ENCODE results near the gene C6orf62.

The C6orf62 gene

GRCh38 chr6:24743265-24743943 is 24.4 kb upstream of the C6orf62 start:
- no peak overlapping the region for H3K23ac ChIP-seq (ENCODE audit: low read depth, low read length, poor library complexity)
- no peak overlapping the region for H2BK12ac ChIP-seq (ENCODE audit: low read length)
- no peak overlapping the region for H2AK5ac ChIP-seq (ENCODE audit: low read depth, low read length)
- H3K18ac ChIP-seq (ENCODE audit: low read length) = no peak overlapping the region
- H3K4ac ChIP-seq (ENCODE audit: low read length) = no peak overlapping the region
- no peak overlapping the region for H2BK15ac ChIP-seq (ENCODE audit: low read length)
- H2BK120ac ChIP-seq (ENCODE audit: low read depth, low read length) = no peak overlapping the region
- H3K27me3 ChIP-seq (ENCODE audit: control insufficient read depth in 3 of 3, insufficient read depth in 3 of 3, low read depth in 1 of 3, low read length in 3 of 3) = peaks cover 0 to 7% (median 0%) of the 10 kb centered on the region in 3 experiments
- no peak overlapping the region for H3K27ac ChIP-seq (replicated peaks; ENCODE audit: low read length)
- no peak for DNase-seq (ENCODE audit: low spot score)
- H3K4me1 ChIP-seq (ENCODE audit: control insufficient read depth in 2 of 2, insufficient read depth in 1 of 2, low read depth in 1 of 2, low read length in 2 of 2) = no peaks in the 10 kb centered on the region
- no peak overlapping the region for H3K4me2 ChIP-seq (ENCODE audit: insufficient read depth, low read length, poor library complexity, severe bottlenecking)
- WGBS, 2 donors (ENCODE audit: extremely low coverage in 2 of 2, insufficient read length in 2 of 2, insufficient replicate concordance in 1 of 2) = no CpG with 5 or more reads among the region's 2 CpGs
- no peaks in the 10 kb centered on the region for H3K36me3 ChIP-seq (replicated peaks in 1 of 2; ENCODE audit: control insufficient read depth in 2 of 2, insufficient read depth in 2 of 2, low read length in 2 of 2)
- H2AFZ ChIP-seq (ENCODE audit: low read length) = peak overlapping the region; percentile 74
- no peaks in the 10 kb centered on the region for H3K9me3 ChIP-seq (replicated peaks in 1 of 2; ENCODE audit: control insufficient read depth in 2 of 2, insufficient read depth in 1 of 2, low read depth in 1 of 2, low read length in 2 of 2)
- H3K14ac ChIP-seq (ENCODE audit: low read length) = no peak overlapping the region
- H4K91ac ChIP-seq (ENCODE audit: low read depth, low read length, poor library complexity) = no peak overlapping the region
- H2BK5ac ChIP-seq (ENCODE audit: low read length) = no peak overlapping the region
- no peaks in the 10 kb centered on the region for H3K79me1 ChIP-seq (ENCODE audit: low read depth, low read length)
- H3K4me3 ChIP-seq (ENCODE audit: low read length in 2 of 2) = no peak overlapping the region
- H4K8ac ChIP-seq (ENCODE audit: low read depth, low read length) = no peak overlapping the region
- no peak overlapping the region for H3K9ac ChIP-seq (ENCODE audit: low read depth, low read length, poor library complexity)

- Histone ChIP-seq H2AK5ac (ENCODE audit: low read depth, low read length) (no peak overlapping the region), H2BK12ac (ENCODE audit: low read length) (no peak overlapping the region), H4K91ac (ENCODE audit: low read depth, low read length, poor library complexity) (no peak overlapping the region), H3K14ac (ENCODE audit: low read length) (no peak overlapping the region), H3K4me2 (ENCODE audit: insufficient read depth, low read length, poor library complexity, severe bottlenecking) (no peak overlapping the region), H3K18ac (ENCODE audit: low read length) (no peak overlapping the region), H3K79me1 (ENCODE audit: low read depth, low read length) (no peaks in the 10 kb centered on the region), H4K8ac (ENCODE audit: low read depth, low read length) (peak overlapping the region; percentile 48), H3K36me3 (replicated peaks in 1 of 2; ENCODE audit: control insufficient read depth in 2 of 2, insufficient read depth in 2 of 2, low read length in 2 of 2) (no peaks in the 10 kb centered on the region), H3K9me3 (replicated peaks in 1 of 2; ENCODE audit: control insufficient read depth in 2 of 2, insufficient read depth in 1 of 2, low read depth in 1 of 2, low read length in 2 of 2) (no peaks in the 10 kb centered on the region), H3K9ac (ENCODE audit: low read depth, low read length, poor library complexity) (no peak overlapping the region), H3K27me3 (ENCODE audit: control insufficient read depth in 3 of 3, insufficient read depth in 3 of 3, low read depth in 1 of 3, low read length in 3 of 3) (peaks cover 0 to 7% (median 0%) of the 10 kb centered on the region in 3 experiments), H3K23ac (ENCODE audit: low read depth, low read length, poor library complexity) (no peak overlapping the region), H3K4me3 (ENCODE audit: low read length in 2 of 2) (no peak overlapping the region), H2AFZ (ENCODE audit: low read length) (no peak overlapping the region), H2BK5ac (ENCODE audit: low read length) (no peak overlapping the region), H3K27ac (replicated peaks; ENCODE audit: low read length) (no peak overlapping the region), H2BK15ac (ENCODE audit: low read length) (no peak overlapping the region), H3K4ac (ENCODE audit: low read length) (no peak overlapping the region), H3K4me1 (ENCODE audit: control insufficient read depth in 2 of 2, insufficient read depth in 1 of 2, low read depth in 1 of 2, low read length in 2 of 2) (no peaks in the 10 kb centered on the region), H2BK120ac (ENCODE audit: low read depth, low read length) (no peak overlapping the region)
- DNase-seq (ENCODE audit: low spot score) = no peak
- WGBS, 2 donors (ENCODE audit: extremely low coverage in 2 of 2, insufficient read length in 2 of 2, insufficient replicate concordance in 1 of 2) = no CpG with 5 or more reads among the region's 5 CpGs
These were observed 23.3 kb upstream of the C6orf62 start for GRCh38 chr6:24742216-24742738.

- Histone ChIP-seq H4K91ac (ENCODE audit: low read depth, low read length, poor library complexity) (no peak overlapping the region), H3K27ac (replicated peaks; ENCODE audit: low read length) (no peak overlapping the region), H4K8ac (ENCODE audit: low read depth, low read length) (no peak overlapping the region), H3K4me2 (ENCODE audit: insufficient read depth, low read length, poor library complexity, severe bottlenecking) (no peak overlapping the region), H2BK5ac (ENCODE audit: low read length) (no peak overlapping the region), H3K27me3 (ENCODE audit: control insufficient read depth in 3 of 3, insufficient read depth in 3 of 3, low read depth in 1 of 3, low read length in 3 of 3) (peaks cover 0 to 7% (median 0%) of the 10 kb centered on the region in 3 experiments), H2BK120ac (ENCODE audit: low read depth, low read length) (no peak overlapping the region), H2AK5ac (ENCODE audit: low read depth, low read length) (no peak overlapping the region), H3K4ac (ENCODE audit: low read length) (no peak overlapping the region), H2BK12ac (ENCODE audit: low read length) (no peak overlapping the region), H3K79me1 (ENCODE audit: low read depth, low read length) (no peaks in the 10 kb centered on the region), H3K23ac (ENCODE audit: low read depth, low read length, poor library complexity) (no peak overlapping the region), H3K36me3 (replicated peaks in 1 of 2; ENCODE audit: control insufficient read depth in 2 of 2, insufficient read depth in 2 of 2, low read length in 2 of 2) (no peaks in the 10 kb centered on the region), H3K4me1 (ENCODE audit: control insufficient read depth in 2 of 2, insufficient read depth in 1 of 2, low read depth in 1 of 2, low read length in 2 of 2) (no peaks in the 10 kb centered on the region), H3K9me3 (replicated peaks in 1 of 2; ENCODE audit: control insufficient read depth in 2 of 2, insufficient read depth in 1 of 2, low read depth in 1 of 2, low read length in 2 of 2) (no peaks in the 10 kb centered on the region), H3K14ac (ENCODE audit: low read length) (no peak overlapping the region), H2AFZ (ENCODE audit: low read length) (no peak overlapping the region), H3K9ac (ENCODE audit: low read depth, low read length, poor library complexity) (no peak overlapping the region), H3K18ac (ENCODE audit: low read length) (no peak overlapping the region), H2BK15ac (ENCODE audit: low read length) (no peak overlapping the region), H3K4me3 (ENCODE audit: low read length in 2 of 2) (no peak overlapping the region)
- DNase-seq (ENCODE audit: low spot score) = no peak
These were observed 21.9 kb upstream of the C6orf62 start for GRCh38 chr6:24740861-24741260.

- Histone ChIP-seq H3K4me1 (ENCODE audit: control insufficient read depth in 2 of 2, insufficient read depth in 1 of 2, low read depth in 1 of 2, low read length in 2 of 2) (no peaks in the 10 kb centered on the region), H3K27ac (replicated peaks; ENCODE audit: low read length) (no peak overlapping the region), H3K9ac (ENCODE audit: low read depth, low read length, poor library complexity) (peak overlapping the region; percentile 44), H2BK120ac (ENCODE audit: low read depth, low read length) (no peak overlapping the region), H3K18ac (ENCODE audit: low read length) (peak overlapping the region; percentile 19), H3K4me3 (ENCODE audit: low read length in 2 of 2) (no peak overlapping the region), H2BK12ac (ENCODE audit: low read length) (no peak overlapping the region), H3K27me3 (ENCODE audit: control insufficient read depth in 3 of 3, insufficient read depth in 3 of 3, low read depth in 1 of 3, low read length in 3 of 3) (peaks cover 0 to 3% (median 0%) of the 10 kb centered on the region in 3 experiments), H2AK5ac (ENCODE audit: low read depth, low read length) (no peak overlapping the region), H2AFZ (ENCODE audit: low read length) (no peak overlapping the region), H4K8ac (ENCODE audit: low read depth, low read length) (no peak overlapping the region), H3K36me3 (replicated peaks in 1 of 2; ENCODE audit: control insufficient read depth in 2 of 2, insufficient read depth in 2 of 2, low read length in 2 of 2) (no peaks in the 10 kb centered on the region), H2BK5ac (ENCODE audit: low read length) (no peak overlapping the region), H2BK15ac (ENCODE audit: low read length) (no peak overlapping the region), H3K79me1 (ENCODE audit: low read depth, low read length) (no peaks in the 10 kb centered on the region), H3K4ac (ENCODE audit: low read length) (no peak overlapping the region), H3K23ac (ENCODE audit: low read depth, low read length, poor library complexity) (no peak overlapping the region), H3K14ac (ENCODE audit: low read length) (no peak overlapping the region), H3K9me3 (replicated peaks in 1 of 2; ENCODE audit: control insufficient read depth in 2 of 2, insufficient read depth in 1 of 2, low read depth in 1 of 2, low read length in 2 of 2) (no peaks in the 10 kb centered on the region), H3K4me2 (ENCODE audit: insufficient read depth, low read length, poor library complexity, severe bottlenecking) (no peak overlapping the region), H4K91ac (ENCODE audit: low read depth, low read length, poor library complexity) (no peak overlapping the region)
- DNase-seq (ENCODE audit: low spot score) = no peak
- WGBS, 2 donors (ENCODE audit: extremely low coverage in 2 of 2, insufficient read length in 2 of 2, insufficient replicate concordance in 1 of 2) = no CpG with 5 or more reads among the region's 3 CpGs
These were observed 19.8 kb upstream of the C6orf62 start for GRCh38 chr6:24738741-24739140.
